ENCODE data around the gene ATP8A1.

The ATP8A1 gene

GRCh38 chr4:42458657-42459056 lies 198.2 kb downstream of the ATP8A1 start:
- DNase-seq = no peak

- no peak for DNase-seq
These were observed 202.0 kb downstream of the ATP8A1 start for GRCh38 chr4:42454755-42455420.

DNA sequence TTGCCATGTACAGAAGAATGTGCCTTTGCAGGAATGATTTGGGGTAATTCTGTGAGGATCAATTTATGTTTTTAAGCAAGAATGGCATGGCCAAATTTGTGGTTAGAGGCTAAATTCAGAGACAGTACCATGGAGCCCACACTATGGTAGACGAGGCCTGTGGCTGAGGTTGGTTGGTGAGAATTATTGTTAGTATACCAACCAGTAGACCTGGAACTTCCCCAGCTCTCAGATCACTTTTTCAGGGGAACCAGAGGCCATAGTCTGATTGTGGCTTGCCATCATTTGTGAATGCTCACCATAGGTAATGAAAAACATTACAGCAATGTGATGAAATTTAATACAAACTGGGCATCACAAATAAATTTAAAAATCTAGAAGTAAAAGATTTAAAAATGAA lies 203.3 kb downstream of the ATP8A1 start:
- no peak for DNase-seq

- DNase-seq = no peak
These were observed 204.1 kb downstream of the ATP8A1 start for GRCh38 chr4:42452823-42453222.

DNA sequence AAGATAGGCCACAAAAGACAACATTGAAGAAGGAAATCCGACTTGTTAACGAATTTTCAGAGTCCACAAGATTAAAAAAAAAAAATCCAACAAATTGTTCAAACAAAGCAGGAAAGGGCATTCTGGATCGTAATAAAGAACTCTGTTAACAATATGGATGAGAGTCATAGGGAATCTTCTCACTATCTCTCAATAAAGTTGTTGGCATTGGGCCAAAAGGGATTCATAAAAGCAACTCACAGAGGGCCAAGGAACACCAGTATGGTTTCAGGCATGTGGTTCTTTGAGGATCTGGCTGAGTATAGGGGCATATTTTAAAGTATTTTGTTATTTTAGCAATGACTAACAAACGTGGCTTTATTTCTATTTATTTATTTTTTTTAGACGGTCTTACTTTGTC lies 210.1 kb downstream of the ATP8A1 start:
- no peak for DNase-seq

- DNase-seq = no peak
These were observed 211.9 kb downstream of the ATP8A1 start for GRCh38 chr4:42445038-42445437.

GRCh38 chr4:42442601-42443000 lies 214.3 kb downstream of the ATP8A1 start:
- DNase-seq = no peak

- DNase-seq = no peak
These were observed 216.8 kb downstream of the ATP8A1 start for GRCh38 chr4:42440083-42440482.

DNA sequence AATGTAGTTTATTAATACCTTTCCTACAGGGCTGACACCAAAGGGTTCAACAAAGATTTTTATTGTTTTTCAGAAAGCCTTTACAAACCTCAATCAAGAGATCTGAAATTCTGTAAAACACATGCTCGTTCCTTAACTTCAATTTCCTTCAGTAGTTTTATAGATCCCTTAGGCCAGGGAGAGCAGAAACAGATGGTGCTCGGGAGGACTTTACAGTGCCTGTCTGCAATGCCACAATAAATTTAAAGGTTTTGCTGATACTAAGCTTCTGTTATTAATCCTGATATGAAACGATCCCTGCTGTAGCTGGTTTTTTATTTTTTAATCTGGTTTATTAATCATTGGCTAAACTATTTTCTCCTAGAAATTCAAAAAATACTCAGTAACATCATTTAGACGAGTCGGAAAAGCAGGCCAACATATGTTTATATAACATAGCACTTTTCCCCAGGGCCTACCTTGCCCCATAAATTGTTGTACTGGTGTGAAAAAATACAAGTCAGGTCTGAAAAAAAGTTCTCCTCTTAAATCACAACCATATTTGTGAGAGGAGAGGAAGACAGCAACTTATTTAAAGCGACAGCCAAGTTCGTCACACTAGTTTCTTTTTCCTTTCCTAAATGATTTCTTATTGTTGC lies 219.9 kb downstream of the ATP8A1 start:
- no peak for DNase-seq

GRCh38 chr4:42428036-42428435 lies 228.9 kb downstream of the ATP8A1 start:
- DNase-seq = no peak

- no peak for DNase-seq
These were observed 231.5 kb downstream of the ATP8A1 start for GRCh38 chr4:42425146-42426065.

DNA sequence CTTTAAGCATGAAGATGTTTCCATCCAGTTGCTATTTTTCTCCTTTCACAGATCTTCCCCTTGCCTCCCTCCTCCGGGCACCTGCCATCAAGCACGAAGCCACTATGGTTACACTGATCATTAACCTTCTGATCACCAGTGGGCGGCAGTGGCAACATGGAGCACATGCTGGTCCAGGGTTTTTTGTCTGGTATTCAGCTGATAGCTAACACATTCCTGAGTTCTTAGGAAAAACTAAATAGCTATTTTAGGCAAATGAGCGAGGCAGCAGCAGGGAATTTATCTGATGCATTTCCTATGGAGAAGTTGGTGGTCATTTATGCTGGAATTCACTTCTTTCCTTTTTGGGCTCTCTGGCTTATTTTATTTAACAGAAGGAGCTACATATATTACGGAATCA lies 236.8 kb downstream of the ATP8A1 start:
- no peak for DNase-seq

DNA sequence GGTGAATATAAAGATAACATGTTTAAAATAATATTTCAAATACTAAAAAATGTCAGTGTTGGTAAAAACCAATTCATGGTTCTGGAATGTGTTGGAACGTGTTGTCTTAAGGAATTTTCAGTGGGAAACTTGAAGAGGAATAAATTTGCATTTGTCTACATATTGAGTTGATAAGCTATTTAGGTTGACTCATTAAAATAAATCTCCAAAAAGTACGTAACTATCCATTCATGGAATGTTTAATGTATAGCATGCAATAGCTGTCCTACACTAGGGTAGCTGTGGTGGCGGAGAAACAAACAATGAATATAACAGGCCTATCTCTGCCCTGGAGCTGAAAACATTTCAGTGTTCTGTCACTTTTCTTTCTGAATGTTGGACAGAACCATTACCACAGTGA lies 239.4 kb downstream of the ATP8A1 start:
- DNase-seq = no peak

DNA sequence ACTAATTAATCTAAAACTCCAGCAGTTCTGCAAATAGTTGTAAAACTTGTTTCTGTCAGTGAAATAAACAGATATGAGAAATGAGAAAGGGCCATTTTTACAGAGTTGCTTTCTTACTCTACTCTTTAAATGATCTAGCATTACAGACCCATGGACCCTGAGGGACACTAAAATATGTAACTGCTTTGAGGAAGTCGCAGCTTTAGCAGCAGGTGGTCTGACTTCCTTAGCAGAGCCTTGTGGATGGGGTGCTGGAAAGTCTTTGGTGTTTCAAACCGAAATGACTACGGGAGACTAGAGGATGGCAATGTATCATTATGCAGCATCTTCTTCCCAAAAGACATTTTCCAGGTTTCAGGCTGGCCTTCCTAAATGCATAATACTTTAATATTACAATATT lies 240.9 kb downstream of the ATP8A1 start:
- no peak for DNase-seq

DNA sequence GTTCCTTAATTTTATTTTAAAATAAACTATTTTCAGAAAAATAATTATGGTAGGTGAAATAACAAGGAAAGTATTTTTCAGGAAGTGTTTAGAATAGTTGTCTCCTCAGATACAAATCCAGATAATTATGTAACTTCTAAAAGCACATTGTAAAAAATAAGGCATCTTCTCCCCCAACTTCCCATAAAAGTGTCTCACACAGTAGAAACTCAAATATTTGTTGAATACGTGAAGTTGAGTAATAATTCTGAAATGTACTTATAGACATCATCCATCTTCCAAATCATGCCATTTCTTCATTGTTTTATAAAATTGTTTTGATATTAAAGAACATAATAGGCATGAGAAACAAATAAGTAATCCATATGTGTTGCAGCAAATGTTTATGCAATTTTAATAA lies 241.6 kb downstream of the ATP8A1 start:
- DNase-seq = no peak

- no peak for DNase-seq
These were observed 244.7 kb downstream of the ATP8A1 start for GRCh38 chr4:42412251-42412650.

DNA sequence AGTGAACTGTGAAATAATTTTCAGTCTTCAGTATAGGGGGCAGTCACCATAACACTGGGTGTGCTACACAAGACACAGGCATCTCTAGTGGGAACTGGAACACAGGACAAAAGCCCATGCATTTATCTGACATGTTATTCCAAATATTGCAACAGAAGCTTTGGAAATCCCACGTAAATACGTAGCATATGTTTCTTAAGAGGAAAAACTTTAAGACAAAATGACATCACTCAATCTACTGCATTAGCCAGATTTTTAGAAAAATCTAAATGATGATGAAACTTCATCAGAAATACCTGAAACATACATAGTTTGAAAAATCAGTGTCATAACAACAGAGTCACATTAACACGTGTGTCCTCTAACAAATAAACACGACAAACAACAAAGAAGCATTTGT lies 245.1 kb downstream of the ATP8A1 start:
- DNase-seq = no peak

GRCh38 chr4:42410446-42410845 lies 246.5 kb downstream of the ATP8A1 start:
- DNase-seq = no peak

GRCh38 chr4:42404001-42404400 lies 252.9 kb downstream of the ATP8A1 start:
- DNase-seq = no peak

- DNase-seq = no peak
These were observed 255.7 kb downstream of the ATP8A1 start for GRCh38 chr4:42401171-42401570.

GRCh38 chr4:42399393-42399792 lies 257.5 kb downstream of the ATP8A1 start:
- no peak for DNase-seq

GRCh38 chr4:42398871-42399331 lies 258.0 kb downstream of the ATP8A1 start:
- DNase-seq = peak in 1 of 2 donors; percentile 1

- DNase-seq = peak in 1 of 2 donors; percentile 37
These were observed 258.6 kb downstream of the ATP8A1 start for GRCh38 chr4:42398171-42398870.

Data from stimulated activated CD4-positive, alpha-beta T cell treated with anti-CD3 and anti-CD28 coated beads, Interleukin-2, amount 100 ng/mL, for 24 hours (primary cell).